DMS 273 (cell line): ENCODE results near the gene NINL.
A peak's percentile ranks its signal among the peaks of the same experiment; 100 is the strongest.
"Not testable (repeated sequence)": the region's sequence is repeated elsewhere in the genome, so short reads cannot be mapped to it uniquely, and the experiment has no call there.

Experiments used
- DNase-seq: peaks from one replicate; lab custom pipeline; 2025; ENCODE audit not compliant: unreplicated experiment; lab: John Stamatoyannopoulos, UW

Gene NINL

GRCh38 chr20:25503936-25504335, 81.4 kb downstream of the NINL start:
- no peak for DNase-seq

DNA sequence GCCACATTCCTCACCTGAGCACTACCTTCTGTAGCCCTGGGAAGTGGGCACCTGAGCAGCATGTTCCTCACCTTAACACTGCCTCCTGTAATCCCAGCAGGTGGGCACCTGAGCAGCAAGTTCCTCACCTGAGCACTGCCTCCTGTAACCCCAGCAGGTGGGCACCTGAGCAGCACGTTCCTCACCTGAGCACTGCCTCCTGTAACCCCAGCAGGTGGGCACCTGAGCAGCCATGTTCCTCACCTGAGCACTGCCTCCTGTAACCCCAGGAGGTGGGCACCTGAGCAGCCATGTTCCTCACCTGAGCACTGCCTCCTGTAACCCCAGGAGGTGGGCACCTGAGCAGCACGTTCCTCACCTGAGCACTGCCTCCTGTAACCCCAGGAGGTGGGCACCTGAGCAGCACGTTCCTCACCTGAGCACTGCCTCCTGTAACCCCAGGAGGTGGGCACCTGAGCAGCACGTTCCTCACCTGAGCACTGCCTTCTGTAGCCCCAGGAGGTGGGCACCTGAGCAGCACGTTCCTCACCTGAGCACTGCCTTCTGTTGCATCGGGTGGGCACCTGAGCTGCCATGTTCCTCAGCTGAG, 82.2 kb downstream of the NINL start:
- not testable (repeated sequence) for DNase-seq

DNA sequence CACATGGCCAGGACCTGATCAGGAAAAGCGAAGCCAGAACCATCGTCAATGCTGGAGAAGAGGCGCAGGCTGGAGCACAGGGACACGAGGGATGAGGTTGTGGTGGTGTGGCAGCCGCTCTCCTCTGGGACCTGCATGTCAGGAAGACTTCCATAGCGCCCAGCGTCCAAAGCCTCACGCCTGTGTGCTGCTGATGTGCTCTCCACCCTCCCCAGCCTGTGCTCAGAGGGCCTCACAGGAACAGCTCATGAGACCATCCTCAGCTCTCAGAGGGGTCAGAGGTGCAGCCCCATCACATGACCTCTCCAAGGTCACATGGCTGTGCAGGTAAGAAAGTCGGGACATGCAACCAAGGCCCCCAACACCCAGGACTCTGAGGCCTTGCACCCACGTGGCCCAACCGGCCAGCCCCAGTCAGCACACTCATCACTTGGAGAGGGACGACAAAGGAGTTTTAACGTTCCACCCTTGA, 84.4 kb downstream of the NINL start:
- DNase-seq, result no peak

DNA sequence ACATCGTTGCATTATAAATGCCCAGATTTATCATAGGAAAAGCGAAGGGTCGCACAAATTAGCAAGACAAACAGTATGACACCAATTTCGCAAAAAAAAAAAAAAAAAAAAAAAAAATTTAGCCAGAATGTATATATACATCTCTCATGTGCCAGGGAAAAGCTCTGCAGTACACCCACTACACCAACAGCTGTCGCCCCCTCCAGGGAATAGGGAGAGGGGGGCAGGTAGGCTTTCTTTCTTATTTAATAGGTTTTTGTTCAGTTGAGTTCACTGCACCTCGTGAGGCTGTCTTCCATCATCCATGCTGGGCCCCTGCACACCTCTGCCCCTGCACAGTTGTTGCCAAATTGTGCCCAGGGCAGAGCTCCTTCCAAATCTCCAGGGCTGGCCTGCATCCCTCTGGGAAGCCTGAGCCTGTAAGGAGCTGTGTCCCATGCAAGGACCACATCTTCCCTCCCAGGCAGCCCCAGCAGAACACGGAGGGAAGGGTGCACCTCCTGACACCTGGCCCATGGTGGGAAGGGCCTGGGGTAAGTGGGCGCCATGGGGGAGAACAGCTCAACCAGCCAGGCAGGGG, 85.4 kb downstream of the NINL start:
- DNase-seq, result peak; percentile 40

- no peak for DNase-seq
These were observed 86.3 kb downstream of the NINL start for GRCh38 chr20:25499031-25499430.

DNA sequence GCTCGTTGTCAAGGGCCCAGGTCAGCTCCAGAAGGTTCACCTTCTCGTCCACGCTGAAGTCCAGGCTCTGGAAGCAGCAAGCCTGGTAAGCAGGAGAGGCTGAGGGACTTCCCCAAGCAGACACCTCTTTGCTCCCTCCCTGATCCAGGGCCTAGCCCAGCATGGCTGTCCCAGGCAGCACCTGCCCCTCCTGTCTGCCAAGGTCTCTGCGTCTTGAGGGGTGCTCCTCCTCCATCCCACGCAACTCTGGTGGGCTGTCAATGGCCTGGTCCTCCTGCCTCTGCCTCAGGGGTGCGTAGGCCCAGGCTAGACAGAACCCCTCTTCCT, 87.1 kb downstream of the NINL start:
- no peak for DNase-seq

DNA sequence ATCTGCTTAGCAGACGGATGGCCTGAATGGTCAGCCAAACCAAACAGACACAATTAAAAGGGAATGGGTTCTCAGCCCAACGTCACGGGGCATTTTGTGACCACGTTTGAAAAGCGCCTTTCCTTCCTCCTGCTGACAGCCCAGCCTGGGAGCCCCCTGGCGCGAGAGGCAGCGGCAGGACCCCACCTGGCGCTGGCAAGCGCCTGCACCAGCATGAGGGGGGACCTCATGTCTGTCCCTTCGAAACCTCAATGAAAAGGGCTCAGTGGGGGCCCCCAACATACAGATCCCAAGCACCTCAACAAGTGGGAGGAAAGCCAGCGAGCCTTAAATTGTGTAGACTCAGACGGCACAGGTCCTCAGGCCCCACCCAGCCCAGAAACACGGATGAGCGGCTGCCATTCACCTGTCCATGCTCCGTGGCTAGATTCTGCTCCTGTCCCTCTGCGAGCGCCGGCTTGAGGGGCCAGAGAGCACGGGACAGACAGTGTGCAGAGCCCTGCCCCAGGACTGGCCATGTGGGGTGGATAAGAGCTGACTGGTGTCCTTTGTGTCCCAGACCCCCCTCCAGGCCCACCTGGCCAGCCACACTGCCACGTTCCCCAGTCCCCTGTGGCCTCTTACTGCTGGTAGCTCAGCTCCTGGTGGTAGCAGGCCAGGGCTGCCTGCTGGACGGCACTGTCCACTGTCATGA, 87.6 kb downstream of the NINL start:
- no peak for DNase-seq

DNA sequence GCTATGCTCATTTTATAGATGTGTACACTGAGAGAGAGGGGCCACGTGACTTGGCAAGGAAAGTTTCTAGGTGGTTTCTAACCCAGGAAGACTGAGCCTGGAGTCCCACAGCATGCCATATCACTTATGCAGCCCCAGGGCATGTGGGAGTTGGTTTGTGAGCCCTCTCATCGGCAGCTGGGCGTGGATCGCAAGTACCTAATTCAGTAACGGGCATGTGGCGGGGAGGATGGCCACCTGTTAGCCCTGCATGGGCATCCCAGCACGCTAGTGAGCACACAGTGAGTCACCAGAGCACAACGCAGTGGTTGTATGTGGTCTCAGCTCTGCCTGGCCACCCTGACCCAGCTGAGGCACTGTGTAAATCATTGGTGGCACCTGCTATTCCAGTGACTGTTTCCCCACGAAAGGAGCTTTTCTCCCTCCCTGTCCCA, 88.3 kb downstream of the NINL start:
- peak; percentile 76 for DNase-seq

DNA sequence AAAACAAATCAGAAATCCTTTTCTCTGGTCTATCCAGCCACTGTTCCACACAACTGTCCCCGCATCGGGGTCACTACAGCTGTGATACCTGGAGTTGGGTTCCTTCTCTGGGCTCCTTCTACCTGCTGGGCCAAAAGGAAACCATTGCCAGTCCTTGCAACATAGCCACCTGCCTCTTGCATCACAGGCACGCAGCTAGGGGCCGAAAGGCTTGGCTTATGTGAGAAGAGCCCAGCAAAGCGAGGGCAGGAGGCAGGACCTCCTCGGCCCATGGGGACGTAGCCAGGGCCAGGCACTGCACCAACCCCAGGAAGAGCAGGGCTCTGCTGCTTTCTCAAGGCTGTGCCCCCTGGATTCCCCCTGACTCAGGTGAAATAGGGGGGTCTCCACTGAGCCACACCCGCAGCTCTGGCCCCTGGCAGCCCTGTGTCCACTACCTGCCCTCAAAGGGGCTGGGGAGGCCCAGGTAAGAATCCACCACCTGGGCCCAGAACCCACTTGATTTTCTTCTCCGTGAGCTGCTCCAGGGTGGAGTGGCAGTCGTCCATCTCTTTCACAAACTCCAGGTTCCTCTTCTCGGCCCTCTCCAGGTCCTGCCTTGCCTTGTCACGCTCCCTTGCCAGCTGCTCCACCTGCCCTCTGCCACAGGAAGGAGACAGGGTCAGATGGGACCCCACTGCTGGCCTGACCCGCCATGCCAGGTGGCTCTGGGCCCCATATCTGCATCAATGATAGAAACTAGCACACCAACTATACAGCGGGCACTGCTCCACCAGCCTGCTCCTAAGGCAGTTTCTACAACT, 89.0 kb downstream of the NINL start:
- DNase-seq, result no peak

DNA sequence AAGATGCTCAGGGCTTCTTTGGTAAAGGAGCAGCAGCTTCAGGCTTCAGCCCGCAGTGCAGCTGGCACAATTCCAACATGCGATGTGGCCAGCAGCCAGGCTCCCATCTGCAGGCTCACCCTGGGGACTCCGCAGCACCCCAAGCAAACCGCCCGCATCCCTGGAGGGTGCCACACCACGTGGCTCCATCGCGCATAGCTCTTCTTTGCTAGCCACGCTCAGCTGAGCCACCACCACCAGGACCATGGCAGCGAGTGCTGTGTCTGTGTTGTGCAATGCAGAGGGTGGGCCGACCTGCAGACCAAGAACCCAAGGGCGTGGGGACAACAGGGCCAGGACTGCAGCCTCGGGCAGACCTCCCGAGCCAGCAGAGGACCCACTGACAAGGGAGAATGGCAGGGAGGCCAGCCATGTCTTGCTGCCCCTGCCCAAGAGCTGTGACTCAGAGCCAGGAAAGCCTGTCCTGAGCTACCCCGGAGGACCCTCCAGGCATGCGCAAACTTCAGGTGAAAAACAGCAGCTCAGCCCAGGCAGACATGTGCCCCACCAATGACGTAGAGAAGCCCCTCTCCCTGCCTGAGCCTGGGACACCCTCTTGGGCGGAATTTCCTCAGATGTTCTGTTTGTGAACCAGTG, 90.0 kb downstream of the NINL start:
- DNase-seq, result peak; percentile 16

DNA sequence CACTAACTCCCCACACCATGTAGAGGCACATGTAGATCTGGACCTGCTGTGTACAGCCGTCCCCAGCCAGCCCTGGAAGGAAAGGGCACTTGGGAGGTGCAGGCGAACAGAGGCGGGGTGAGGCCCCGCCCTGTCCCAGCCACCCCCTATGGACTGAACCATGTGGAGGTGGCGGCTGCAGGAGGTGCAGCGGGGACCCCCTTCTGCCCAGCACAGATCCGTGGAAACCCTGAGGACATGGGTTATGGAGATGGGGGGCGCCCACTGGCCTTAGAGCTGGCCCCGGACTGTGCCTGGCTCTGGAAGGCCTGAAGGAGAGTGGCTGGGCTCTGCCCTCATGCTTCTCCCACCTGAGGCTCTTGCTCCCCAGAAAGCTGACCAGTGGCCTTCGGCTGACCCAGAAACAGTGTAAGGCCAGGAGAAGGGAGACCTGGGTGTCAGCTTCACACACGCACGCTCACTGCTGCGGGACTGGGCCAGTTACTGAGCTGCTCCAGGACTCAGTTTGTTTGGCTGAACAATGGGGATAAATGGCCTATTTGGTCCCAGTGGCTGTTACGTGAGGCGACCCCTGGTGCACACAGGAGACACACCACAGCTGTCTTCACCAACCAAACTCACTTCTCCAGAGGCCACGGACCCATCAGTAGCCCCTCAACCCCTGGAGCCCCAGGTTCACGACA, 90.7 kb downstream of the NINL start:
- DNase-seq, result no peak

- DNase-seq, result no peak
These were observed 91.4 kb downstream of the NINL start for GRCh38 chr20:25493748-25494505.

- no peak for DNase-seq
These were observed 92.2 kb downstream of the NINL start for GRCh38 chr20:25493137-25493536.

DNA sequence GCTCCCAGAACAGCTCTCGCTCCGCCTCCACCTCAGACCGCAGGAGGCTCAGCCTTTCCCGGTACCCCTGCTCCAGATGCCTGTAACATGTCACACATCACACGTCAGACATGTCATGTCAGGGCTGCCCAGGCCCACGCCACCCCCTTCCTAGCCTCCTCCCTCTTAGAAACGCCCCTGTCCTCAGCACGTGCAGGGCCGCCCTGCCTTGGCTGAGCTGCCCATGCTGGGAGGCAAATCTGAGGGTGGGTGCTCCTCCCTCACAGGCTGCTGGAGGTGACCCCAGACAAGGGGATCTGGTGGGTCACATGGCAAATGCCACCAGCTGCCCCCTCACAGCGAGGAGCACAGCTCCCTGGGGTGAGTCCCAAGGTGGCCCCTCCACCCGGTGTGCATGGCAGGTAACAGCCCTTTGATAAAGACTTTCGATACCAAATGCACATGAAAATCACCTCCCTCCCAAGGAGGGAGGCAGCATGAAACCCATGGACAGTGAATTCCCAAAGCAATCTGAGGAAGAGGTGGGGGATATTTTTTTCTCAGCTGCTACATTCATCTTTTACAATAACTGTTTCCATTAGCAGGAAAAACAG, 93.8 kb downstream of the NINL start:
- no peak for DNase-seq

GRCh38 chr20:25490656-25491445, 94.5 kb downstream of the NINL start:
- DNase-seq, result no peak

GRCh38 chr20:25489221-25489871, 96.0 kb downstream of the NINL start:
- DNase-seq, result no peak

DNA sequence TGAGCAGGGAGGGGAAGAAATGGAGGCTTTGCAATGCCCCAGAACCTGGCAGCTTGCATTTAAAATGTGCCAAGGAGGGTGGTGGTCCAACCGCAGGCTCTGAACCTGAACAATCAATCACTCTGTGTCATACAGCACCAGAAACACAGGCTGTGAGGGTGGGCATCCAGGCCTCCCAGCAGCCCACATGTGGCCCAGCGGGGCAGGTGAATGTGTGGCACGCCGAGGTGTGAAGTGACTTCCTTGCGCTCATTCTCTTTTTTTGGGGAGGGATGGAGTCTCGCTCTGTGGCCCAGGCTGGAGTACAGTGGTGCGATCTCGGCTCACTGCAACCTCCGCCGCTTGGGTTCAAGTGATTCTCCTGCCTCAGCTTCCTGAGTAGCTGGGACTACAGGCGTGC, 97.4 kb downstream of the NINL start:
- DNase-seq, result no peak

DNA sequence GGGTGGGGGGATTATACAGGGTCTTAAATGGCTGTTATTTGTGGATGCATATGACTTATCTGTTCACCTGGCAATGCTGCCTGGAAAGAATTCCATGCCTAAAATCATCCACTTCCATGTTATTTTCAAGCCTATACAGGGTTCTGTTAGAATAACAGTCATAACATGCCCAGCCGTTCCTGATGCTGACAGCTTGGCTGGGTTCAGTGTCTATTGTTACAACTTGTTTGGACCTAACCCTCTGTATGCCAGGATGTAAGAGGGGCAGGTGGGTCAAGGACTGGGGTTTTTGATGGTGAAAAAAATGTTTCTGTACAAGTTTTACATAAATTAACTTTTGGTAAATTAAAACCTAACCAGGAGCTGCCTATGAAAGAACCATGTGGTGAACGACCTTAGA, 98.0 kb downstream of the NINL start:
- peak; percentile 21 for DNase-seq
